IPS DF 19.7 (cell line): ENCODE data around the gene AMOTL1.
"Not testable (repeated sequence)": the region's sequence is repeated elsewhere in the genome, so short reads cannot be mapped to it uniquely, and the experiment has no call there.

Experiments
- DNase-seq: peaks from one replicate; pipeline ENCODE4 v3.0.0-alpha.2; 2013; ENCODE audit warnings: low read depth, low spot score

The AMOTL1 gene

DNA sequence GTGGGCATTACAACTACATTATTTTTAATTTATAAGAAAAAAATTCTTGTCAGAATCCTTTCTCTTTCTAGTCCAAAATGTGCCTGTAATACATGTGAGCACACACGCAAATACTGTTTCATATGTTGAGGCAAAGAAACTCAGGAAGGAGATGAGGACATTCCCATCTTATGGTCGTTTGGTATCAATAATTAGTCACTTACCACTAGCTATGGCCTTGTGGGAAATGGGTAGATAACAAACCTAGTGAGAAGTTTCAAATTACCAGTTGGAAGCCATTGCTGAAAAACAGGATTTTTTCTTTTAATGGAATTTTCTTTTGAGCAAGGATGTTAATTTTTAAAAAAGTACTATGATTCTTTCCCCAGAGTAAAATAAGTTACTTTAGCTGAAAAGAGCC, 25.7 kb downstream of the AMOTL1 start:
- DNase-seq: no peak

DNA sequence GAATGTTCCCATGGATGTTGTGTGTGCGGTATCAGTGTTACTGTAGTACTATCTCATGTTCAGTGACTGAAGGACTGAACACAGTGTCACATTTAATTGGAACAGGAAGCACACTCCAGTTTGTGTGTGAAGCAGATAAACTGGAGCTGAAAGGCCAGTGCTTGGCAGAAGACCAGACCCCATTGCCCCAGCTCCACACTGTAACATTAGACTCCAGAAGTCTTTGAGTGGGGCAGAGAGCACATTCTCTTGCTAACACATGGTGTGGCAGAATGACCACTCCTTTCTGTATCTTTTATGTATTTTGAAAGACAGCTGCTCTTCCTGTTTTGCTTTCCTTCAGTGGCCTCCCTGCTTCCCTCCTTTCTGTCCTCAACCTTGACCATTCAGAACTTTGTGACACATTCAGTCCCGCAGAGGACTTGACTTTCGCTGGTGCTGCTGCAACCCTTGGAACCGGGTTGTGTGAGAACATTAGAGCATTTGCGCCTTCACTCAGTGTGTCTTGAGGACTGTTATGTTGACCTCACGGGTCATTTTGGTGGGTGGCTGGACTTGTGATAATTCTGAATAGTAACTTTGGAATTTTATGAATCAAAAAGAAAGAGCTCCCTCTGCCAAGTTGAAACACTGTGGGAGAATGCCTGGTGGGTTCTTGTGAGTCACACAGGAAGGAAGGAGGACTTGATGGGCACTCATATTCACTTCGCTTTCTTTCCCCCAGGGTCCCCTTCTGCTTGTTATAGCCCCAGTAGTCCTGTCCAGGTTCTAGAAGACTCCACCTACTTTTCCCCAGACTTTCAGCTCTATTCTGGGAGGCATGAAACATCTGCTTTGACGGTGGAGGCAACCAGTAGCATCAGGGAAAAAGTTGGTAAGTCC, 26.4 kb downstream of the AMOTL1 start:
- DNase-seq: no peak

DNA sequence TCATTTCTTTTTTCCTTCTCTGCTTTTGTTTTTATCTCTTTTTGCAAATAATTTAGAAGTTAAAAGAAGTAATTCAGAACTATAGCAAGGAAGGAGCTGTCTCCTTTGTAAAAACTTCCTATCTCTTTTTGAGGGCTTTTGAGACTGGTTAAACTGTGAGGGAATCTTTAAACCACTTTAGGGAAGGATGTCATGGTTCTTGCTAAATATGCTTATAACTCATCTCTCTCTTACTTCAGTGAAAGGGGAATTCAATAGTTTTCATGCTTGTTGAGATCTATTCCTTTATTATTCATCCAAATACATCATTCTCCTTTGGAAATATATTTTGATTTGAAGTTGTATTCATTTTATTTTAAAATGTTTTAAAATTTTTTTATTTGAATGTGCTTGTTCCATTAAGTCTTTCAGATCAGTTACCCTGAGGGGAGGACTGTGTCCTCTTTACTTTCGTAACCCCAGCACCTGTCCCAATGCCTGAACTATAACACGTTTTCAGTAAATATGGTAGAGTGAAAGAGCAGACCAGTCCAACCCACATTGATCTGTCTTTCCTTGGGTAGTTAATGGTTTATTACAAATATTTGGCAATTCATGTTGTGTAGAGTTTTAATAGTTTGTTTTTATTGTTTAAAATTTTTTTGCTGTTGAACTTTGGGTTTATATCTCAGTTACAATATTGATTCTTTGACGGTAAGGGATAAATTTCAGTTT, 27.5 kb downstream of the AMOTL1 start:
- DNase-seq: no peak

GRCh38 chr11:94796190-94796580, 28.0 kb downstream of the AMOTL1 start:
- DNase-seq: no peak

DNA sequence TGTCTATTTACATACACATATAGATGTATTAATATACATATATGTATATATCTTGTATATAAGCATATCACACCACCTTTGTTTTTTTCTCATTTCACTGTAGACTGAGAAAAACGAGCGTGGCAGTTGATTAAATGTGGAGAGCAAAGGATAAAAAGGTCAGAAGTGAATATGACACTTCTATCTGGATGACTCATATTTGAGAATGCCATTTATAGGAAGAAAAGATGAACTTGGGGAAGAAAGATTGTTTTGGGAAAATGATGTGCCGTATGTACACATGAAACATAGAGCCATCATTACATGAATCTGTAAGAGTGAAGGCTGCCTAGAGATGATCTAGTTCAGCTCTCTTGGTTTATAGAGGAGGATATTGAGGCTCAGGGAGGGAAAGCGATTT, 28.7 kb downstream of the AMOTL1 start:
- no peak for DNase-seq

DNA sequence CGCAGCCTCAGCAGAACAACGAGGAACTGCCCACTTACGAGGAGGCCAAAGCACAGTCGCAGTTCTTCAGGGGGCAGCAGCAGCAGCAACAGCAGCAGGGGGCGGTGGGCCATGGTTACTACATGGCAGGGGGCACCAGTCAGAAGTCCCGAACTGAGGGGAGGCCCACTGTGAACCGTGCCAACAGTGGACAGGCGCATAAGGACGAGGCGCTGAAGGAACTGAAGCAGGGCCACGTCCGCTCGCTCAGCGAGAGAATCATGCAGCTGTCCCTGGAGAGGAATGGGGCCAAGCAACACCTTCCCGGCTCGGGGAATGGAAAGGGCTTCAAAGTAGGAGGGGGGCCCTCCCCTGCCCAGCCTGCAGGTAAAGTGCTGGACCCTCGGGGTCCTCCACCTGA, 31.6 kb downstream of the AMOTL1 start:
- DNase-seq: no peak

DNA sequence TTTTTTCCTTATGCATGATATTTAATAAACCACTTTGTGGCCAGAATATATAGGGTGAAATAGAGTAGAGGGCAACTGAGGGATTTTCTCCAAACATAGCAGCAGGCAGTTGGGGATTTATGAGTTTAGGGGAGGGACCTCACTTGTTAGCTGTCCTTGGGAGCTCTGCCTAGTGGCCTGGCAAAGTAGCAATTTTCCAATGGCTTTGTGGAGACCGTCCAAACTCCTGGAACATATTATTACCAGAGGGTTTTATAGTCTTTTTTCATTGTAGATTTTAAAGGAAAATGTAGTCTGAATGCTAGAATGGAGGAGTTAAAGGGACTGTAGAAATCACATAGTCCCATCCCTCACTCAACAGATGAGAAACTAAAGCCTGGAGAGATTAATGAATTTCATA, 32.3 kb downstream of the AMOTL1 start:
- DNase-seq: no peak

DNA sequence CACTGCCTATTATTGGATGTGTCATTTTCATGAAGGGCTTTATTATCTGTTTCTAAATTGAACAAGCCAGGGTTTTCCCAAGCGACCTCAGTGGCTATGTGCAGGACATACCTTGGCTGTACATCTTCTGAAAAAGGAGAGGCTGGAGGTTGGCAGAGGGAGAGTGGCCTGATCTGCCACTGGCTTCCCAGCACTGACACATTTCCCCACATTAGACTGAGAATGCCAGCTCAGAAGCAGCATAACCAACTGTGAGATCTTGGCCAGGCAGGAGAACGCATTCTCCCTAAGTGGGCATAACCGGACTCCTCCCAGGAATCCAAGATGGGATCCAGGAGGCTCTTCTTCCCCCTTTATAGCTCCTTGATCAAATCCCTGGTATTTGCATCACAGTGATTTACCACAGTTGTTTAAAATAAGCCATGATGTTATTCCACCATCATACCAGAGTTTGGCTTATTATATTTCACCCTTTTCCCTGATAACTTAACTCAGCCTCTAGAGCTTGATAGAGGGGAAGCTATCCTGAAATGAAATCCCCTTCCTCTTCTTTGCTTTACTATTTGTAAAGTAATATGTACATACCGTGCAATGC, 33.8 kb downstream of the AMOTL1 start:
- no peak for DNase-seq

- no peak for DNase-seq
These were observed 34.3 kb downstream of the AMOTL1 start for GRCh38 chr11:94802501-94802900.

- DNase-seq: no peak
These were observed 35.3 kb downstream of the AMOTL1 start for GRCh38 chr11:94803491-94803890.

DNA sequence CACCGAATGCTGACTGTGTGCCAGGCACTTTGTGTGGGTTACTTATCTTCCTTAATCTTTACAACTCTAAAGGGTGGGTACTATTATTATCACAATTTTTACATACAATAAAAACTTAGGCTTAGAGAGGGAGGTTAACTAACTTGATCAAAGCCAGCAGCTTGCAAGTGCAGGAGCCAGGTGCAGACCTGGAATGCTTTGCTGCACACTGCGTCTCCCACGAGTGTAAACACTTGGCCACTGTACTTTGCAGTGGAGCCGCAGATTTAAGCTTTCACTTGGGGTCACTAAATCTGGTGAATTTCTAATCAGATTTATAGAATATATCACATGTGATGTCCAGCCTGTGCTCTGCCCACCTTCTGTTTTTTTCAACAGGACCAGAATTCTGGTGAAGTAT, 36.7 kb downstream of the AMOTL1 start:
- no peak for DNase-seq

- no peak for DNase-seq
These were observed 37.9 kb downstream of the AMOTL1 start for GRCh38 chr11:94806014-94806413.

DNA sequence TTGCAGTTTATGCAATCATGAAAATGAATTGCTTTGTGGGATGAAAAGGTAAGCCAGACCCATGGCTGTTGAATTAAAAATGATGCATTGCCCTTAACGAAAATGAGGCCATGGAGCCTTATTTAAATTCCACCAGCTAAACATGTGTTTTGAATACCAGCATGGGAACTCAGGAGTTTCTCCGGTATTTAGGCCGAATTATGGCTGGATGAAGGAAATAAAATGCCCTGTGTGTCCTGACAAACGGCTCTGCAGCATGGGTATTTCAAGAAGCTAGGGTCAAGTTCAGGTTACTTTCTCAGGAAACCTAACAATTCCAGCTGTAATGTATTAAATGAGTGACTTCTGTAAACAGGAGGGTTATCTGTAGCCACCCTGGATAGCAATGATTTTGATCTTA, 38.3 kb downstream of the AMOTL1 start:
- no peak for DNase-seq

DNA sequence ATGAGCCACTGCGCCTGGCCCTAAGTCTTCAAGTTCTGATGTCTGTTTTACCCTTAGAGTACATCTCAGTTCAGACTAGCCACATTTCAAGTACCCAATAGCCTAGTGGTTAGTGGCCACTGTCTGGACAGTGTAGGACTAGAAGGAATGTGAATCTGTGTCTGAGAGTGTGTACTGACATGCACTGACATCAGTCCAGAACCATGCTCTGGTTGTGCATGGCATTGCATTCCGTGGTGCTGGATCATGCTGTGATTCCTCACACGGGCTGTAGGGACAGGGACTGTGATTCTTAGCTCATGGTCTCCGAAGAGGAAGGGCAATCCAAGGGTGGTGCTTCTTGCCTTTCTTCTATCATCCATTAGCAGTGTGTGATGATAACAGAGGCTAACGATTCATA, 41.1 kb downstream of the AMOTL1 start:
- DNase-seq: no peak

GRCh38 chr11:94812724-94813720, 44.9 kb downstream of the AMOTL1 start:
- not testable (repeated sequence) for DNase-seq

- no peak for DNase-seq
These were observed 46.3 kb downstream of the AMOTL1 start for GRCh38 chr11:94814272-94814976.

- DNase-seq: peak; percentile 56
These were observed 47.7 kb downstream of the AMOTL1 start for GRCh38 chr11:94815705-94816344.

DNA sequence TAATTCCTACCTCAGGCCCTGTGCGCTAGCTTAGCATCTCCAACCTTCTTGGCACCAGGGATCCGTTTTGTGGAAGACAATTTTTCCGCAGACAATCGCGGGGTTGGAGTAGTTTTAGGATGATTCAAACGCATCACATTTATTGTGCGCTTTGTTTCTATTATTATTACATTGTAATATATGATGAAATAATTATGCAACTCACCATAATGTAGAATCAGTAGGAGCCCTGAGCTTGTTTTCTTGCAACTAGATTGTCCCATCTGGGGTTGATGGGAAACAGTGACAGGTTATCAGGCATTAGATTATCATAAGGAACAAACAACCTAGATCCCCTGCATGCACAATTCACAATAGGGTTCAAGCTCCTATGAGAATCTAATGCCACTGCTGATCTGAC, 52.3 kb downstream of the AMOTL1 start:
- no peak for DNase-seq

DNA sequence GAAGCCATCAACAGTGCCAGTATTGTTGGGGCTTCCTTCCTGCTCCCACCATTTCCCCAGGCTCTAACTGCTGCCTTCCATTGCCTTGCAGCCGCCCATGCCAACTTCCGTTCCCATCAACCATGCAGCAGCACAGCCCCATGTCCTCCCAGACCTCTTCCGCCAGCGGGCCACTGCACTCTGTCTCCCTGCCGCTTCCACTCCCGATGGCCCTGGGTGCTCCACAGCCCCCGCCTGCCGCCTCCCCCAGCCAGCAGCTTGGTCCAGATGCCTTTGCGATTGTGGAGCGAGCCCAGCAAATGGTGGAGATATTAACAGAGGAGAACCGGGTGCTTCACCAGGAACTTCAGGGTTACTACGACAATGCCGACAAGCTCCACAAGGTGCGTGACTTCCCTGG, 53.3 kb downstream of the AMOTL1 start:
- no peak for DNase-seq

DNA sequence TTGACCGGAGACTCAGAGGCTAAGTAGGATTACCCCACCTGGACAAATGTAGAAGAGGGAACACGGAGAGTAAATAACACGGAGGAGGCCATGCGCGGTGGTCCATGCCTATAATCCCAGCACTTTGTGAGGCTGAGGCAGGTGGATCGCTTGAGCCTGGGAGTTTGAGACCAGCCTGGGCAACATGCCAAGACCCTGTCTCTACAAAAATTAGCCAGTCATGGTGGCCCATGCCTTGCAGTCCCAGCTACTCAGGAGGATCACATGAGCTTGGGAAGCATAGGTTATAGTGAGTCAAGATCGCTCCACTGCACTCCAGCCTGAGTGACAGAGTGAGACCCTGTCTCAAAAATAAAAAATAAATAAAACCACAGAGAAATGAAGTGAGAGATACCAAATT, 53.9 kb downstream of the AMOTL1 start:
- no peak for DNase-seq
